Common myeloid progenitor, CD34-positive (primary cell): ENCODE data around the gene PLD4.

Source experiments
- CTCF ChIA-PET: fragments of 350-600 bp; sonication (Branson Sonifier 250); formaldehyde crosslinking; loops from one replicate; lab custom pipeline; 2021; ENCODE audit warnings: antibody characterized with exemption; lab: Charles Lee
- POLR2A ChIA-PET: fragments of 350-600 bp; sonication (Branson Sonifier 250); formaldehyde crosslinking; loops from one replicate; lab custom pipeline; 2021; ENCODE audit warnings: antibody characterized with exemption; lab: Charles Lee
- DNase-seq, 3 donors: peaks; one replicate each; pipeline versions ENCODE4 v3.0.0 to v3.0.0-alpha.2; 2013
- H3K27ac ChIP-seq, 2 experiments: 1 replicate in 1 of 2; 2 replicates in 1 of 2; pipeline ENCODE4 v1.7.0; 2013; ENCODE audit warnings: inconsistent platforms in 2 of 2, low read length in 2 of 2, mild to moderate bottlenecking in 2 of 2, low read depth in 1 of 2, moderate library complexity in 1 of 2; ENCODE audit not compliant: severe bottlenecking in 2 of 2, insufficient read depth in 1 of 2, poor library complexity in 1 of 2
- H3K27me3 ChIP-seq, 5 experiments: replicated peaks in 2 of 5; 1 replicate in 3 of 5; 2 replicates in 2 of 5; pipeline versions ENCODE4 v1.6.1 to v1.7.0; 2013; ENCODE audit warnings: low read length in 4 of 5, mild to moderate bottlenecking in 2 of 5, moderate library complexity in 2 of 5, inconsistent platforms in 1 of 5; ENCODE audit not compliant: insufficient read depth in 5 of 5, control insufficient read depth in 4 of 5
- H3K36me3 ChIP-seq, 4 experiments: 1 replicate in 2 of 4; 2 replicates in 2 of 4; pipeline versions ENCODE4 v1.6.1 to v1.7.0; 2013; ENCODE audit warnings: low read length in 3 of 4, control low read depth in 1 of 4, mild to moderate bottlenecking in 1 of 4; ENCODE audit not compliant: control insufficient read depth in 4 of 4, insufficient read depth in 4 of 4
- H3K4me1 ChIP-seq, 4 experiments: 1 replicate in 3 of 4; 2 replicates in 1 of 4; pipeline versions ENCODE4 v1.6.1 to v1.7.1; 2013; ENCODE audit warnings: low read length in 3 of 4, mild to moderate bottlenecking in 3 of 4, control low read depth in 1 of 4, inconsistent platforms in 1 of 4, moderate library complexity in 1 of 4; ENCODE audit not compliant: control insufficient read depth in 4 of 4, insufficient read depth in 4 of 4; ENCODE audit errors: control extremely low read depth in 1 of 4
- H3K4me3 ChIP-seq, 7 experiments: 1 replicate in 4 of 7; 2 replicates in 3 of 7; pipeline versions ENCODE4 v1.5.1 to v1.7.0; 2013; ENCODE audit warnings: mild to moderate bottlenecking in 7 of 7, low read length in 6 of 7, moderate library complexity in 6 of 7, inconsistent platforms in 2 of 7, low read depth in 2 of 7, control low read depth in 1 of 7; ENCODE audit not compliant: insufficient read depth in 4 of 7, control insufficient read depth in 1 of 7; ENCODE audit errors: extremely low read depth in 1 of 7
- H3K9me3 ChIP-seq, 5 experiments: 1 replicate in 4 of 5; 2 replicates in 1 of 5; pipeline versions ENCODE4 v1.6.1 to v1.7.1; 2013; ENCODE audit warnings: low read length in 4 of 5, mild to moderate bottlenecking in 2 of 5, inconsistent platforms in 1 of 5, low read depth in 1 of 5, moderate library complexity in 1 of 5; ENCODE audit not compliant: control insufficient read depth in 4 of 5, insufficient read depth in 2 of 5; ENCODE audit errors: control extremely low read depth in 1 of 5
- WGBS: methylation state at CpG from one replicate; pipeline ENCODE4 v1.1.5; 2013; ENCODE audit not compliant: insufficient coverage; 5-methylcytosine and 5-hydroxymethylcytosine counted together

PLD4 gene

GRCh38 chr14:104878582-104878981 is 46.1 kb upstream of the PLD4 start:
- ChIA-PET CTCF (interaction anchor here (1.7 kb wide), 1 partner anchor 62 kb away, joined by 3 read pairs; no protein-coding TSS in a partner anchor), POLR2A (no interaction called here)
- no peak for DNase-seq
- H3K4me3 ChIP-seq, result no peak overlapping the region
- H3K9me3 ChIP-seq, result no peaks in the 10 kb centered on the region
- no peak overlapping the region for H3K27ac ChIP-seq
- H3K4me1 ChIP-seq, result no peaks in the 10 kb centered on the region
- 98% methylated on average over 14 of the region's 14 CpGs for WGBS
- no peaks in the 10 kb centered on the region for H3K36me3 ChIP-seq
- H3K27me3 ChIP-seq, result no peaks in the 10 kb centered on the region

- no peaks in the 10 kb centered on the region for H3K4me1 ChIP-seq
- CTCF ChIA-PET, result interaction anchor here (1.7 kb wide), 1 partner anchor 61 kb away, joined by 3 read pairs; no protein-coding TSS in a partner anchor
- POLR2A ChIA-PET, result no interaction called here
- DNase-seq, result no peak
- H3K27me3 ChIP-seq, result no peaks in the 10 kb centered on the region
- 87% methylated on average over 22 of the region's 29 CpGs for WGBS
- H3K9me3 ChIP-seq, result no peaks in the 10 kb centered on the region
- no peaks in the 10 kb centered on the region for H3K36me3 ChIP-seq
- H3K27ac ChIP-seq, result no peak overlapping the region
- no peak overlapping the region for H3K4me3 ChIP-seq
Measured at GRCh38 chr14:104879201-104879982, 45.3 kb upstream of the PLD4 start.

- no peak for DNase-seq
- no peaks in the 10 kb centered on the region for H3K9me3 ChIP-seq
- POLR2A ChIA-PET, result no interaction called here
- H3K4me3 ChIP-seq, result no peak overlapping the region
- CTCF ChIA-PET, result interaction anchor here (1.7 kb wide), 1 partner anchor 60 kb away, joined by 3 read pairs; no protein-coding TSS in a partner anchor
- no peaks in the 10 kb centered on the region for H3K27me3 ChIP-seq
- H3K4me1 ChIP-seq, result no peaks in the 10 kb centered on the region
- no peaks in the 10 kb centered on the region for H3K36me3 ChIP-seq
- WGBS, result 94% methylated on average over 14 of the region's 15 CpGs
- no peak overlapping the region for H3K27ac ChIP-seq
Measured at GRCh38 chr14:104879983-104880565, 44.6 kb upstream of the PLD4 start.

- ChIA-PET POLR2A (no interaction called here), CTCF (no interaction called here)
- no peaks in the 10 kb centered on the region for H3K27me3 ChIP-seq
- H3K9me3 ChIP-seq, result no peaks in the 10 kb centered on the region
- H3K4me1 ChIP-seq, result no peaks in the 10 kb centered on the region
- no peak overlapping the region for H3K27ac ChIP-seq
- WGBS, result 78% methylated on average over 6 of the region's 7 CpGs
- no peak for DNase-seq
- H3K4me3 ChIP-seq, result no peak overlapping the region
- no peaks in the 10 kb centered on the region for H3K36me3 ChIP-seq
Measured at GRCh38 chr14:104880584-104881210, 44.0 kb upstream of the PLD4 start.

- Histone ChIP-seq H3K36me3 (no peaks in the 10 kb centered on the region), H3K9me3 (no peaks in the 10 kb centered on the region), H3K27ac (no peak overlapping the region), H3K4me3 (no peak overlapping the region), H3K4me1 (no peaks in the 10 kb centered on the region), H3K27me3 (no peaks in the 10 kb centered on the region)
- 85% methylated on average over 13 of the region's 13 CpGs for WGBS
- DNase-seq, result no peak
- ChIA-PET CTCF (no interaction called here), POLR2A (no interaction called here)
Measured at GRCh38 chr14:104881369-104881979, 43.2 kb upstream of the PLD4 start.

- H3K36me3 ChIP-seq, result no peaks in the 10 kb centered on the region
Measured at GRCh38 chr14:104882325-104882973, 42.2 kb upstream of the PLD4 start.

More at GRCh38 chr14:104882325-104882973, 42.2 kb upstream of the PLD4 start:
- 92% methylated on average over 6 of the region's 13 CpGs for WGBS
- ChIA-PET CTCF (no interaction called here), POLR2A (no interaction called here)
- no peaks in the 10 kb centered on the region for H3K27me3 ChIP-seq
- no peaks in the 10 kb centered on the region for H3K4me1 ChIP-seq
- H3K9me3 ChIP-seq, result no peaks in the 10 kb centered on the region
- DNase-seq, result no peak
- H3K4me3 ChIP-seq, result no peak overlapping the region
- H3K27ac ChIP-seq, result no peak overlapping the region
